OCI-LY7 (cell line): ENCODE results near the gene CDKAL1.

Experiments used
- EZH2phosphoT487 ChIP-seq: fragments of 200-600 bp; sonication (generic); IDR thresholded peaks from 2 replicates; pipeline ENCODE4 v1.6.1; 2018; ENCODE audit warnings: low read depth, borderline replicate concordance, mild to moderate bottlenecking, mixed run types, antibody characterized with exemption, low read length, moderate library complexity, mixed read lengths
- TF ChIP-seq, protein P1 (sequence below): fragments of 200-600 bp; sonication (generic); conservative IDR thresholded peaks from 2 replicates; pipeline ENCODE4 v1.5.1; 2014; ENCODE audit warnings: mild to moderate bottlenecking, antibody characterized with exemption, low read length, moderate library complexity, mixed read lengths

GRCh38 chr6:21185861-21186478, 651.7 kb downstream of the CDKAL1 start:
- TF ChIP-seq, protein P1, sequence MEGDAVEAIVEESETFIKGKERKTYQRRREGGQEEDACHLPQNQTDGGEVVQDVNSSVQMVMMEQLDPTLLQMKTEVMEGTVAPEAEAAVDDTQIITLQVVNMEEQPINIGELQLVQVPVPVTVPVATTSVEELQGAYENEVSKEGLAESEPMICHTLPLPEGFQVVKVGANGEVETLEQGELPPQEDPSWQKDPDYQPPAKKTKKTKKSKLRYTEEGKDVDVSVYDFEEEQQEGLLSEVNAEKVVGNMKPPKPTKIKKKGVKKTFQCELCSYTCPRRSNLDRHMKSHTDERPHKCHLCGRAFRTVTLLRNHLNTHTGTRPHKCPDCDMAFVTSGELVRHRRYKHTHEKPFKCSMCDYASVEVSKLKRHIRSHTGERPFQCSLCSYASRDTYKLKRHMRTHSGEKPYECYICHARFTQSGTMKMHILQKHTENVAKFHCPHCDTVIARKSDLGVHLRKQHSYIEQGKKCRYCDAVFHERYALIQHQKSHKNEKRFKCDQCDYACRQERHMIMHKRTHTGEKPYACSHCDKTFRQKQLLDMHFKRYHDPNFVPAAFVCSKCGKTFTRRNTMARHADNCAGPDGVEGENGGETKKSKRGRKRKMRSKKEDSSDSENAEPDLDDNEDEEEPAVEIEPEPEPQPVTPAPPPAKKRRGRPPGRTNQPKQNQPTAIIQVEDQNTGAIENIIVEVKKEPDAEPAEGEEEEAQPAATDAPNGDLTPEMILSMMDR, result no peak
- no peak for TF ChIP-seq EZH2phosphoT487
